GM20000 (cell line): ENCODE data around the gene TAOK3.

ENCODE experiments used
- DNase-seq: peaks from one replicate; pipeline ENCODE4 v3.0.0; 2012; ENCODE audit warnings: low spot score
- TF ChIP-seq, protein P1 (sequence below): IDR thresholded peaks from 2 replicates; pipeline ENCODE4 v1.5.1; 2012; ENCODE audit warnings: mild to moderate bottlenecking, control low read depth; ENCODE audit errors: extremely low read depth, missing control alignments

TAOK3 gene

GRCh38 chr12:118350908-118351559, 21.7 kb downstream of the TAOK3 start:
- TF ChIP-seq, protein P1, sequence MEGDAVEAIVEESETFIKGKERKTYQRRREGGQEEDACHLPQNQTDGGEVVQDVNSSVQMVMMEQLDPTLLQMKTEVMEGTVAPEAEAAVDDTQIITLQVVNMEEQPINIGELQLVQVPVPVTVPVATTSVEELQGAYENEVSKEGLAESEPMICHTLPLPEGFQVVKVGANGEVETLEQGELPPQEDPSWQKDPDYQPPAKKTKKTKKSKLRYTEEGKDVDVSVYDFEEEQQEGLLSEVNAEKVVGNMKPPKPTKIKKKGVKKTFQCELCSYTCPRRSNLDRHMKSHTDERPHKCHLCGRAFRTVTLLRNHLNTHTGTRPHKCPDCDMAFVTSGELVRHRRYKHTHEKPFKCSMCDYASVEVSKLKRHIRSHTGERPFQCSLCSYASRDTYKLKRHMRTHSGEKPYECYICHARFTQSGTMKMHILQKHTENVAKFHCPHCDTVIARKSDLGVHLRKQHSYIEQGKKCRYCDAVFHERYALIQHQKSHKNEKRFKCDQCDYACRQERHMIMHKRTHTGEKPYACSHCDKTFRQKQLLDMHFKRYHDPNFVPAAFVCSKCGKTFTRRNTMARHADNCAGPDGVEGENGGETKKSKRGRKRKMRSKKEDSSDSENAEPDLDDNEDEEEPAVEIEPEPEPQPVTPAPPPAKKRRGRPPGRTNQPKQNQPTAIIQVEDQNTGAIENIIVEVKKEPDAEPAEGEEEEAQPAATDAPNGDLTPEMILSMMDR = no peak
- DNase-seq = no peak

DNA sequence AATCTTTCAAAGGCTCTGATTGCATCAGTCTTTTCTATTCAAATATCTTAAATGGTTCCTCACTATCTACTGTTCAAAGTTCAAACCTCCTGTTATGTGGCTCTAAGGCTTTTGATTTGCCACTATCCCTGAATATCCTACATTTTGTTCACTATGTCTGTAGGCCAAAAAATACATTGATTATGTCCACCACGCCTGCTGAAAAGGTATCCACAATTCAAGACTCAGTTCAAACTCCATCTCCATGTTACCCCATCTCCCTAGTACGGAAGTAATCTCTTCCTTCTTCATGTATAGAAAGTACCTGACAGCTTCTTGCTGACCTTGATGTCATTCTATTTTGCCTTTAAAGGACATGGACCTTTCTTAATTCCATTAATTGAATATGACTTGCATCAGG, 24.8 kb downstream of the TAOK3 start:
- DNase-seq = no peak
- TF ChIP-seq, protein P1 = no peak

GRCh38 chr12:118346895-118347294, 25.8 kb downstream of the TAOK3 start:
- no peak for DNase-seq

GRCh38 chr12:118345355-118345754, 27.4 kb downstream of the TAOK3 start:
- TF ChIP-seq, protein P1 = no peak
- no peak for DNase-seq

More at GRCh38 chr12:118346895-118347294, 25.8 kb downstream of the TAOK3 start:
- TF ChIP-seq, protein P1 = no peak

- TF ChIP-seq, protein P1 = no peak
- DNase-seq = no peak
Observed at GRCh38 chr12:118344829-118345228, 27.9 kb downstream of the TAOK3 start.

GRCh38 chr12:118342090-118342489, 30.6 kb downstream of the TAOK3 start:
- TF ChIP-seq, protein P1 = no peak
- DNase-seq = no peak

GRCh38 chr12:118337194-118337838, 35.4 kb downstream of the TAOK3 start:
- TF ChIP-seq, protein P1 = no peak
- no peak for DNase-seq
